Motor neuron (in vitro differentiated cells): Measurements from ENCODE around the gene PLD1. TPM values are rescaled to one million over a fixed set of nuclear protein-coding genes. Genes with fewer than 3 reads are reported as not detected.

Experiments used
- ATAC-seq, 8 experiments: fragments of 200-7000 bp; cut with Tn5 transposase; replicated peaks in 6 of 8; 2 replicates each; pipeline ENCODE4 v1.8.0; 2021; ENCODE audit warnings: mild to moderate bottlenecking in 8 of 8, moderate library complexity in 8 of 8
- H3K27ac ChIP-seq, 2 donors: fragments of 250-450 bp; sonication (Bioruptor Pico); 2 replicates each; pipeline ENCODE4 v1.9.0; 2021; ENCODE audit warnings: antibody characterized with exemption in 2 of 2, mild to moderate bottlenecking in 2 of 2, moderate library complexity in 1 of 2
- H3K4me1 ChIP-seq, 2 donors: fragments of 250-450 bp; sonication (Bioruptor Pico); replicated peaks in 1 of 2; 2 replicates each; pipeline ENCODE4 v1.6.1; 2021; ENCODE audit warnings: antibody characterized with exemption in 2 of 2, mild to moderate bottlenecking in 2 of 2, moderate library complexity in 1 of 2
- H3K4me3 ChIP-seq, 5 donors: fragments of 250-450 bp; sonication (Bioruptor Pico); 2 replicates each; pipeline ENCODE4 v1.9.0; 2021; ENCODE audit warnings: antibody characterized with exemption in 5 of 5, mild to moderate bottlenecking in 5 of 5, moderate library complexity in 4 of 5
- WGBS, 10 experiments: fragments of 450-650 bp; shearing (Covaris generic); methylation state at CpG; one replicate each; pipeline ENCODE4 v1.0.0; 2022; 5-methylcytosine and 5-hydroxymethylcytosine counted together
- in situ Hi-C, 9 experiments: fragments of 400-800 bp; cut with MboI; loops; one replicate each; pipeline ENCODE4 v1.15.0; 2021; ENCODE audit warnings: low sequenced_read_pairs in 9 of 9, low pct_unique_long_range_greater_than_20kb in 2 of 9; ENCODE audit not compliant: unreplicated experiment in 9 of 9
- total RNA-seq, 8 experiments: library from RNA; unstranded; fragments of 300-600 nt; gene quantifications; 2 replicates each; pipeline versions ENCODE4 v1.2.3 to v1.2.4, GENCODE V29; 2022

Gene PLD1
- total RNA-seq, 8 experiments from 2014 or later, result 0.50 to 76.0 (median 13.7) TPM

GRCh38 chr3:171732756-171733155 is 77.5 kb downstream of the PLD1 start:
- H3K4me3 ChIP-seq, result no peak overlapping the region
- no peak for ATAC-seq
- H3K4me1 ChIP-seq, result peaks cover 5 to 6% of the 10 kb centered on the region in 2 donors
- H3K27ac ChIP-seq, result no peak overlapping the region
- 74 to 100% (median 92%) methylated on average over 1 to 3 of the region's 3 CpGs for WGBS, 10 experiments
- in situ Hi-C loops, result no loop called here

GRCh38 chr3:171731691-171732090 is 78.6 kb downstream of the PLD1 start:
- in situ Hi-C loops, result no loop called here
- H3K4me3 ChIP-seq, result no peak overlapping the region
- peaks cover 2 to 4% of the 10 kb centered on the region in 2 donors for H3K4me1 ChIP-seq
- 70 to 85% (median 81%) methylated on average over 1 to 4 of the region's 4 CpGs; no CpG with 5 or more reads in 6 of the 10 experiments for WGBS, 10 experiments
- no peak for ATAC-seq
- H3K27ac ChIP-seq, result no peak overlapping the region

GRCh38 chr3:171729452-171730334 is 80.6 kb downstream of the PLD1 start:
- H3K4me1 ChIP-seq, result peaks cover 0 to 3% of the 10 kb centered on the region in 2 donors
- no peak overlapping the region for H3K4me3 ChIP-seq
- WGBS, 10 experiments, result 71 to 100% (median 84%) methylated on average over 1 to 3 of the region's 3 CpGs; no CpG with 5 or more reads in 2 of the 10 experiments
- in situ Hi-C loops, result no loop called here
- no peak overlapping the region for H3K27ac ChIP-seq
- ATAC-seq, result no peak

GRCh38 chr3:171727288-171727687 is 83.0 kb downstream of the PLD1 start:
- WGBS, 10 experiments, result 10 to 100% (median 54%) methylated on average over 1 to 3 of the region's 3 CpGs; no CpG with 5 or more reads in 1 of the 10 experiments
- peak in 4 of 8 experiments; percentile 9 to 98 (median 86) for ATAC-seq
- Histone ChIP-seq H3K27ac (no peak overlapping the region), H3K4me1 (peaks cover 0 to 3% of the 10 kb centered on the region in 2 donors), H3K4me3 (no peak overlapping the region)
- in situ Hi-C loops, result no loop called here

GRCh38 chr3:171718493-171719185 is 91.6 kb downstream of the PLD1 start:
- H3K4me1 ChIP-seq, result no peaks in the 10 kb centered on the region
- in situ Hi-C loops, result no loop called here
- no peak overlapping the region for H3K4me3 ChIP-seq
- WGBS, 10 experiments, result 20 to 88% (median 71%) methylated on average over 2 to 4 of the region's 4 CpGs; no CpG with 5 or more reads in 1 of the 10 experiments
- ATAC-seq, result no peak
- H3K27ac ChIP-seq, result no peak overlapping the region

- ATAC-seq, result no peak
- Histone ChIP-seq H3K27ac (no peak overlapping the region), H3K4me3 (no peak overlapping the region), H3K4me1 (no peaks in the 10 kb centered on the region)
- in situ Hi-C loops, result no loop called here
- WGBS, 10 experiments, result 50 to 100% (median 80%) methylated on average over 1 to 2 of the region's 2 CpGs; no CpG with 5 or more reads in 1 of the 10 experiments
These were observed 95.1 kb downstream of the PLD1 start for GRCh38 chr3:171715155-171715554.

GRCh38 chr3:171712171-171712938 is 97.9 kb downstream of the PLD1 start:
- ATAC-seq, result no peak
- Histone ChIP-seq H3K4me3 (no peak overlapping the region), H3K27ac (no peak overlapping the region), H3K4me1 (no peaks in the 10 kb centered on the region)
- in situ Hi-C loops, result no loop called here
- 63 to 100% (median 83%) methylated on average over 1 to 7 of the region's 8 CpGs for WGBS, 10 experiments

- WGBS, 10 experiments, result 83 to 100% (median 100%) methylated on average over 1 to 3 of the region's 3 CpGs
- ATAC-seq, result no peak
- H3K4me1 ChIP-seq, result no peaks in the 10 kb centered on the region
- no peak overlapping the region for H3K4me3 ChIP-seq
- in situ Hi-C loops, result no loop called here
- H3K27ac ChIP-seq, result no peak overlapping the region
These were observed 98.7 kb downstream of the PLD1 start for GRCh38 chr3:171711461-171712170.

- Histone ChIP-seq H3K4me1 (no peaks in the 10 kb centered on the region), H3K4me3 (no peak overlapping the region), H3K27ac (no peak overlapping the region)
- in situ Hi-C loops, result no loop called here
- WGBS, 10 experiments, result 67 to 100% (median 90%) methylated on average over 1 to 7 of the region's 17 CpGs; no CpG with 5 or more reads in 3 of the 10 experiments
- ATAC-seq, result no peak
These were observed 99.9 kb downstream of the PLD1 start for GRCh38 chr3:171710359-171710758.

GRCh38 chr3:171704814-171705213 is 105.5 kb downstream of the PLD1 start:
- no peak overlapping the region for H3K4me3 ChIP-seq
- in situ Hi-C loops, result no loop called here
- H3K4me1 ChIP-seq, result no peaks in the 10 kb centered on the region
- H3K27ac ChIP-seq, result no peak overlapping the region
- 74 to 100% (median 90%) methylated on average over 1 to 8 of the region's 8 CpGs; no CpG with 5 or more reads in 1 of the 10 experiments for WGBS, 10 experiments
- no peak for ATAC-seq

GRCh38 chr3:171704002-171704401 is 106.3 kb downstream of the PLD1 start:
- Histone ChIP-seq H3K4me1 (no peaks in the 10 kb centered on the region), H3K27ac (no peak overlapping the region), H3K4me3 (no peak overlapping the region)
- 0 to 80% (median 42%) methylated on average over 1 to 2 of the region's 2 CpGs for WGBS, 10 experiments
- ATAC-seq, result peak in 3 of 8 experiments; percentile 57 to 72 (median 60)
- in situ Hi-C loops, result no loop called here

- Histone ChIP-seq H3K27ac (no peak overlapping the region), H3K4me3 (no peak overlapping the region), H3K4me1 (no peaks in the 10 kb centered on the region)
- in situ Hi-C loops, result no loop called here
- 90 to 100% (median 98%) methylated on average over 2 of the region's 2 CpGs for WGBS, 10 experiments
- no peak for ATAC-seq
These were observed 107.1 kb downstream of the PLD1 start for GRCh38 chr3:171703144-171703543.
